CD4-positive, CD25-positive, alpha-beta regulatory T cell (primary cell): Measurements from ENCODE around the gene SPECC1. TPM values are rescaled to one million over a fixed set of nuclear protein-coding genes. Genes with fewer than 3 reads are reported as not detected.

Experiments used
- ATAC-seq, 2 donors: fragments of 150-1000 bp; cut with Tn5 transposase; one replicate each; pipeline ENCODE4 v1.10.0; 2021; ENCODE audit warnings: low read depth in 2 of 2, moderate number of reproducible peaks in 2 of 2, moderate library complexity in 1 of 2
- DNase-seq, 3 donors: peaks; one replicate each; pipeline versions ENCODE4 v3.0.0 to v3.0.0-alpha.2; 2012 to 2022; ENCODE audit warnings: mixed read lengths in 1 of 3
- H3K27ac ChIP-seq: one replicate; pipeline ENCODE4 v1.7.0; 2013; ENCODE audit warnings: mild to moderate bottlenecking, low read length; ENCODE audit not compliant: insufficient read depth, poor library complexity, severe bottlenecking
- H3K27me3 ChIP-seq: one replicate; pipeline ENCODE4 v1.7.0; 2013; ENCODE audit warnings: low read length; ENCODE audit not compliant: control insufficient read depth, insufficient read depth
- H3K36me3 ChIP-seq: one replicate; pipeline ENCODE4 v1.7.0; 2013; ENCODE audit warnings: mild to moderate bottlenecking, low read length, moderate library complexity; ENCODE audit not compliant: control insufficient read depth, insufficient read depth
- H3K4me1 ChIP-seq: 2 replicates; pipeline ENCODE4 v1.7.0; 2013; ENCODE audit warnings: mild to moderate bottlenecking, low read length; ENCODE audit not compliant: insufficient read depth, control insufficient read depth, poor library complexity, severe bottlenecking
- H3K4me3 ChIP-seq: one replicate; pipeline ENCODE4 v1.7.0; 2013; ENCODE audit warnings: low read depth, mild to moderate bottlenecking, low read length, moderate library complexity
- H3K9me3 ChIP-seq, 2 experiments: 1 replicate in 1 of 2; 2 replicates in 1 of 2; pipeline ENCODE4 v1.7.0; 2013; ENCODE audit warnings: low read length in 2 of 2, mild to moderate bottlenecking in 1 of 2, moderate library complexity in 1 of 2; ENCODE audit not compliant: control insufficient read depth in 2 of 2
- H3K27ac Mint-ChIP-seq, 3 donors: one replicate each; pipeline ENCODE4 v1.8.0; 2020 to 2022; ENCODE audit warnings: mild to moderate bottlenecking in 3 of 3, mixed read lengths in 3 of 3, moderate library complexity in 2 of 3
- H3K27me3 Mint-ChIP-seq: one replicate; pipeline ENCODE4 v1.8.0; 2022; ENCODE audit warnings: mild to moderate bottlenecking, mixed read lengths
- H3K36me3 Mint-ChIP-seq: one replicate; pipeline ENCODE4 v1.8.0; 2020; ENCODE audit warnings: mixed read lengths
- H3K4me1 Mint-ChIP-seq, 4 donors: one replicate each; pipeline ENCODE4 v1.8.0; 2020 to 2022; ENCODE audit warnings: mixed read lengths in 4 of 4, mild to moderate bottlenecking in 1 of 4
- H3K4me3 Mint-ChIP-seq, 4 donors: one replicate each; pipeline ENCODE4 v1.8.0; 2020 to 2022; ENCODE audit warnings: mild to moderate bottlenecking in 4 of 4, mixed read lengths in 4 of 4, moderate library complexity in 3 of 4
- H3K9me3 Mint-ChIP-seq, 7 donors: one replicate each; pipeline ENCODE4 v1.8.0; 2020 to 2022; ENCODE audit warnings: mixed read lengths in 7 of 7, mild to moderate bottlenecking in 3 of 7, moderate library complexity in 2 of 7
- polyA plus RNA-seq, 4 donors: library from polyadenylated mRNA; unstranded; fragments of 300-500 nt; fragmentation: Illumina TruSeq; gene quantifications; one replicate each; pipeline ENCODE4 v1.2.3, GENCODE V29; 2021
- total RNA-seq: library from RNA; stranded (reverse); gene quantifications from one replicate; pipeline ENCODE4 v1.2.3, GENCODE V29; 2022

Gene SPECC1
- total and polyA plus RNA-seq, 5 donors from 2014 or later: 0.62 to 6.5 (median 1.2) TPM

- DNase-seq: no peak
- H3K36me3 Mint-ChIP-seq: peaks cover 4% of the 10 kb centered on the region
- Histone ChIP-seq H3K27me3 (no peaks in the 10 kb centered on the region), H3K36me3 (no peaks in the 10 kb centered on the region), H3K9me3 (no peaks in the 10 kb centered on the region), H3K27ac (no peak overlapping the region), H3K4me3 (no peak overlapping the region), H3K4me1 (no peaks in the 10 kb centered on the region)
- no peaks in the 10 kb centered on the region for H3K27me3 Mint-ChIP-seq
- H3K4me1 Mint-ChIP-seq: peaks cover 8 to 18% (median 10%) of the 10 kb centered on the region in 4 donors
- no peak for ATAC-seq
- no peak overlapping the region for H3K4me3 Mint-ChIP-seq
- peaks cover 0 to 4% (median 0%) of the 10 kb centered on the region in 7 donors for H3K9me3 Mint-ChIP-seq
- H3K27ac Mint-ChIP-seq: no peak overlapping the region
Observed at GRCh38 chr17:20244671-20245070, 235.5 kb downstream of the SPECC1 start.

- H3K4me3 ChIP-seq: no peak overlapping the region
- Mint-ChIP-seq H3K4me1 (peaks cover 8 to 18% (median 10%) of the 10 kb centered on the region in 4 donors), H3K4me3 (peak overlapping the region in 1 of 4 donors; percentile 26), H3K9me3 (peaks cover 0 to 7% (median 0%) of the 10 kb centered on the region in 7 donors), H3K27me3 (no peaks in the 10 kb centered on the region), H3K27ac (peak overlapping the region in 1 of 3 donors; percentile 45), H3K36me3 (peaks cover 7% of the 10 kb centered on the region)
- ATAC-seq (no peak), DNase-seq (peak in 1 of 3 donors; percentile 44)
- no peaks in the 10 kb centered on the region for H3K9me3 ChIP-seq
- H3K4me1 ChIP-seq: no peaks in the 10 kb centered on the region
- H3K36me3 ChIP-seq: no peaks in the 10 kb centered on the region
- no peaks in the 10 kb centered on the region for H3K27me3 ChIP-seq
- H3K27ac ChIP-seq: no peak overlapping the region
Observed at GRCh38 chr17:20246692-20247091, 237.5 kb downstream of the SPECC1 start.

GRCh38 chr17:20253323-20253722 is 244.2 kb downstream of the SPECC1 start:
- no peak overlapping the region for H3K4me3 ChIP-seq
- H3K27me3 Mint-ChIP-seq: no peaks in the 10 kb centered on the region
- peak overlapping the region in 1 of 3 donors; percentile 75 for H3K27ac Mint-ChIP-seq

GRCh38 chr17:20254541-20254940 is 245.4 kb downstream of the SPECC1 start:
- no peak overlapping the region for H3K27ac ChIP-seq
- no peaks in the 10 kb centered on the region for H3K36me3 ChIP-seq
- peaks cover 0 to 16% (median under 1%) of the 10 kb centered on the region in 4 donors for H3K4me1 Mint-ChIP-seq

More at GRCh38 chr17:20253323-20253722, 244.2 kb downstream of the SPECC1 start:
- DNase-seq (no peak), ATAC-seq (no peak)
- no peak overlapping the region for H3K4me3 Mint-ChIP-seq
- H3K27ac ChIP-seq: no peak overlapping the region
- peaks cover 0 to 7% (median 0%) of the 10 kb centered on the region in 7 donors for H3K9me3 Mint-ChIP-seq
- H3K27me3 ChIP-seq: no peaks in the 10 kb centered on the region
- no peaks in the 10 kb centered on the region for H3K9me3 ChIP-seq
- H3K4me1 ChIP-seq: no peaks in the 10 kb centered on the region
- H3K36me3 ChIP-seq: no peaks in the 10 kb centered on the region
- peaks cover 7% of the 10 kb centered on the region for H3K36me3 Mint-ChIP-seq
- H3K4me1 Mint-ChIP-seq: peaks cover 0 to 16% (median under 1%) of the 10 kb centered on the region in 4 donors

GRCh38 chr17:20256144-20256543 is 247.0 kb downstream of the SPECC1 start:
- Mint-ChIP-seq H3K9me3 (peaks cover 0 to 7% (median 2%) of the 10 kb centered on the region in 7 donors), H3K4me3 (no peak overlapping the region), H3K27ac (no peak overlapping the region), H3K36me3 (no peaks in the 10 kb centered on the region), H3K27me3 (no peaks in the 10 kb centered on the region), H3K4me1 (peaks cover 0 to 16% (median under 1%) of the 10 kb centered on the region in 4 donors)
- Histone ChIP-seq H3K36me3 (no peaks in the 10 kb centered on the region), H3K4me3 (no peak overlapping the region), H3K27me3 (no peaks in the 10 kb centered on the region), H3K9me3 (no peaks in the 10 kb centered on the region), H3K4me1 (no peaks in the 10 kb centered on the region), H3K27ac (no peak overlapping the region)
- no peak for DNase-seq
- ATAC-seq: no peak

More at GRCh38 chr17:20254541-20254940, 245.4 kb downstream of the SPECC1 start:
- DNase-seq: no peak
- no peaks in the 10 kb centered on the region for H3K4me1 ChIP-seq
- peak overlapping the region in 1 of 3 donors; percentile 0 for H3K27ac Mint-ChIP-seq
- peaks cover 4% of the 10 kb centered on the region for H3K36me3 Mint-ChIP-seq
- peaks cover 0 to 10% (median 3%) of the 10 kb centered on the region in 7 donors for H3K9me3 Mint-ChIP-seq
- no peak for ATAC-seq
- H3K4me3 ChIP-seq: no peak overlapping the region
- no peak overlapping the region for H3K4me3 Mint-ChIP-seq
- H3K9me3 ChIP-seq: no peaks in the 10 kb centered on the region
- no peaks in the 10 kb centered on the region for H3K27me3 Mint-ChIP-seq
- H3K27me3 ChIP-seq: no peaks in the 10 kb centered on the region

GRCh38 chr17:20257008-20257407 is 247.8 kb downstream of the SPECC1 start:
- H3K36me3 Mint-ChIP-seq: no peaks in the 10 kb centered on the region
- H3K36me3 ChIP-seq: no peaks in the 10 kb centered on the region
- H3K4me1 Mint-ChIP-seq: peaks cover 0 to 17% (median 2%) of the 10 kb centered on the region in 4 donors
- no peaks in the 10 kb centered on the region for H3K27me3 Mint-ChIP-seq
- no peak overlapping the region for H3K4me3 Mint-ChIP-seq
- DNase-seq: no peak
- H3K9me3 Mint-ChIP-seq: peaks cover 0 to 7% (median 2%) of the 10 kb centered on the region in 7 donors
- ATAC-seq: no peak
- H3K4me1 ChIP-seq: no peaks in the 10 kb centered on the region
- H3K9me3 ChIP-seq: no peaks in the 10 kb centered on the region
- H3K27ac ChIP-seq: no peak overlapping the region
- no peak overlapping the region for H3K27ac Mint-ChIP-seq
- no peak overlapping the region for H3K4me3 ChIP-seq
- no peaks in the 10 kb centered on the region for H3K27me3 ChIP-seq

GRCh38 chr17:20257798-20258197 is 248.6 kb downstream of the SPECC1 start:
- Mint-ChIP-seq H3K36me3 (no peaks in the 10 kb centered on the region), H3K4me3 (no peak overlapping the region), H3K9me3 (peaks cover 0 to 7% (median 2%) of the 10 kb centered on the region in 7 donors), H3K27ac (no peak overlapping the region), H3K27me3 (no peaks in the 10 kb centered on the region), H3K4me1 (peaks cover 0 to 25% (median 5%) of the 10 kb centered on the region in 4 donors)
- H3K36me3 ChIP-seq: no peaks in the 10 kb centered on the region
- no peak overlapping the region for H3K27ac ChIP-seq
- no peaks in the 10 kb centered on the region for H3K4me1 ChIP-seq
- DNase-seq: no peak
- H3K9me3 ChIP-seq: no peaks in the 10 kb centered on the region
- ATAC-seq: no peak
- no peaks in the 10 kb centered on the region for H3K27me3 ChIP-seq
- no peak overlapping the region for H3K4me3 ChIP-seq

- Histone ChIP-seq H3K4me1 (no peaks in the 10 kb centered on the region), H3K36me3 (no peaks in the 10 kb centered on the region), H3K4me3 (no peak overlapping the region), H3K27me3 (no peaks in the 10 kb centered on the region), H3K9me3 (no peaks in the 10 kb centered on the region), H3K27ac (no peak overlapping the region)
- no peak overlapping the region for H3K27ac Mint-ChIP-seq
- DNase-seq (no peak), ATAC-seq (no peak)
- peaks cover 0 to 7% (median 2%) of the 10 kb centered on the region in 7 donors for H3K9me3 Mint-ChIP-seq
- H3K4me3 Mint-ChIP-seq: no peak overlapping the region
- peaks cover 0 to 13% (median 5%) of the 10 kb centered on the region in 4 donors for H3K4me1 Mint-ChIP-seq
- H3K36me3 Mint-ChIP-seq: peaks cover 4% of the 10 kb centered on the region
- no peaks in the 10 kb centered on the region for H3K27me3 Mint-ChIP-seq
Observed at GRCh38 chr17:20259668-20260067, 250.5 kb downstream of the SPECC1 start.
